ENCODE results near the gene MPPED1.

- TF ChIP-seq CTCF (IDR thresholded peaks at IDR 0.05): no peak
- TF ChIP-seq, protein P1, sequence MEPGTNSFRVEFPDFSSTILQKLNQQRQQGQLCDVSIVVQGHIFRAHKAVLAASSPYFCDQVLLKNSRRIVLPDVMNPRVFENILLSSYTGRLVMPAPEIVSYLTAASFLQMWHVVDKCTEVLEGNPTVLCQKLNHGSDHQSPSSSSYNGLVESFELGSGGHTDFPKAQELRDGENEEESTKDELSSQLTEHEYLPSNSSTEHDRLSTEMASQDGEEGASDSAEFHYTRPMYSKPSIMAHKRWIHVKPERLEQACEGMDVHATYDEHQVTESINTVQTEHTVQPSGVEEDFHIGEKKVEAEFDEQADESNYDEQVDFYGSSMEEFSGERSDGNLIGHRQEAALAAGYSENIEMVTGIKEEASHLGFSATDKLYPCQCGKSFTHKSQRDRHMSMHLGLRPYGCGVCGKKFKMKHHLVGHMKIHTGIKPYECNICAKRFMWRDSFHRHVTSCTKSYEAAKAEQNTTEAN (CRISPR knock-in tag; IDR thresholded peaks at IDR 0.05): no peak
- no peak for TF ChIP-seq ESRRA (CRISPR knock-in tag; IDR thresholded peaks at IDR 0.05; ENCODE audit: borderline replicate concordance)
- no peak for TF ChIP-seq GRHL2 (CRISPR knock-in tag; IDR thresholded peaks at IDR 0.05; ENCODE audit: insufficient replicate concordance, severe bottlenecking)
These were observed 35.8 kb upstream of the MPPED1 start for GRCh38 chr22:43375951-43376455.

All from WTC11 (cell line).